ENCODE measurements around the gene TMEM175. TPM values are rescaled to one million over a fixed set of nuclear protein-coding genes. Genes with fewer than 3 reads are reported as not detected.

Gene TMEM175
- total and polyA plus RNA-seq, 9 of the 15 experiments (the other 6 are each of a cell fraction or from before 2014, with no cell fraction given), result 0.13 to 30.9 (median 9.4) TPM

- TF ChIP-seq JUN (IDR thresholded peaks at IDR 0.05; ENCODE audit: borderline replicate concordance, low read depth, low read length) (no peak; the same call in 1 of the 2 replicates), JUN (CRISPR knock-in tag; IDR thresholded peaks at IDR 0.05; ENCODE audit: borderline replicate concordance) (no peak), HNRNPH1 (optimal IDR thresholded peaks at IDR 0.05; ENCODE audit: low read depth, low read length) (no peak), TAF15 (IDR thresholded peaks at IDR 0.05; ENCODE audit: low read depth, low read length) (no peak), ZNF41 (CRISPR knock-in tag; conservative IDR thresholded peaks at IDR 0.05) (no peak), ZNF699 (CRISPR knock-in tag; IDR thresholded peaks at IDR 0.05; ENCODE audit: insufficient replicate concordance) (no peak), KLF1 (tag; IDR thresholded peaks at IDR 0.05) (peak; percentile 59; the same call in 1 of the 2 replicates), RFX7 (CRISPR knock-in tag; IDR thresholded peaks at IDR 0.05) (no peak), ZNF232 (CRISPR knock-in tag; IDR thresholded peaks at IDR 0.05) (no peak), U2AF1 (optimal IDR thresholded peaks at IDR 0.05; ENCODE audit: low read depth, low read length) (no peak), POLR3G (IDR thresholded peaks at IDR 0.05; ENCODE audit: extremely low read depth, insufficient read length, insufficient replicate concordance) (no peak), SMAD1 (IDR thresholded peaks at IDR 0.05; ENCODE audit: low read depth, low read length, partially characterized antibody) (no peak), ZNF263 (CRISPR knock-in tag; IDR thresholded peaks at IDR 0.05; ENCODE audit: borderline replicate concordance) (0 out of 2 replicates have a peak, but pooled peaks have one; percentile 51), EWSR1 (IDR thresholded peaks at IDR 0.05; ENCODE audit: borderline replicate concordance, low read depth, partially characterized antibody) (no peak), EZH2 (IDR thresholded peaks at IDR 0.05; ENCODE audit: borderline replicate concordance, low read depth, low read length) (no peak), ZNF655 (CRISPR knock-in tag; IDR thresholded peaks at IDR 0.05) (no peak), FOXM1 (IDR thresholded peaks at IDR 0.05; ENCODE audit: low read depth) (no peak), FOXM1 (CRISPR knock-in tag; IDR thresholded peaks at IDR 0.05; ENCODE audit: low read depth) (no peak), ZBTB7A (IDR thresholded peaks at IDR 0.05; ENCODE audit: borderline replicate concordance, control insufficient read depth, low read depth, low read length) (no peak), RNF2 (IDR thresholded peaks at IDR 0.05) (peak; percentile 51; the same call in 1 of the 2 replicates), TRIM24 (IDR thresholded peaks at IDR 0.05) (no peak), MTA2 (IDR thresholded peaks at IDR 0.05; ENCODE audit: low read depth) (no peak), WHSC1 (IDR thresholded peaks at IDR 0.05; ENCODE audit: low read length) (no peak), ZZZ3 (IDR thresholded peaks at IDR 0.05) (no peak), MAFF (IDR thresholded peaks at IDR 0.05; ENCODE audit: low read length) (no peak), CBX3 (IDR thresholded peaks at IDR 0.05; ENCODE audit: borderline replicate concordance in 1 of 2, low read length in 2 of 2) (no peak; a peak in 1 of 3 replicates), BHLHE40 (IDR thresholded peaks at IDR 0.05; ENCODE audit: low read length) (peak; percentile 86), ZBTB34 (CRISPR knock-in tag; IDR thresholded peaks at IDR 0.05) (no peak), ZNF12 (CRISPR knock-in tag; IDR thresholded peaks at IDR 0.05) (0 out of 2 replicates have a peak, but pooled peaks have one; percentile 70)
These were observed at the start of gene TMEM175, which contains the start of gene GAK (continued) for GRCh38 chr4:931960-932712.

All from K562 (cell line).